Measurements from ENCODE around the gene VKORC1L1. TPM values are rescaled to one million over a fixed set of nuclear protein-coding genes. Genes with fewer than 3 reads are reported as not detected.

The VKORC1L1 gene
- total RNA-seq, 4 donors from 2014 or later = 16.0 to 25.8 (median 22.2) TPM

DNA sequence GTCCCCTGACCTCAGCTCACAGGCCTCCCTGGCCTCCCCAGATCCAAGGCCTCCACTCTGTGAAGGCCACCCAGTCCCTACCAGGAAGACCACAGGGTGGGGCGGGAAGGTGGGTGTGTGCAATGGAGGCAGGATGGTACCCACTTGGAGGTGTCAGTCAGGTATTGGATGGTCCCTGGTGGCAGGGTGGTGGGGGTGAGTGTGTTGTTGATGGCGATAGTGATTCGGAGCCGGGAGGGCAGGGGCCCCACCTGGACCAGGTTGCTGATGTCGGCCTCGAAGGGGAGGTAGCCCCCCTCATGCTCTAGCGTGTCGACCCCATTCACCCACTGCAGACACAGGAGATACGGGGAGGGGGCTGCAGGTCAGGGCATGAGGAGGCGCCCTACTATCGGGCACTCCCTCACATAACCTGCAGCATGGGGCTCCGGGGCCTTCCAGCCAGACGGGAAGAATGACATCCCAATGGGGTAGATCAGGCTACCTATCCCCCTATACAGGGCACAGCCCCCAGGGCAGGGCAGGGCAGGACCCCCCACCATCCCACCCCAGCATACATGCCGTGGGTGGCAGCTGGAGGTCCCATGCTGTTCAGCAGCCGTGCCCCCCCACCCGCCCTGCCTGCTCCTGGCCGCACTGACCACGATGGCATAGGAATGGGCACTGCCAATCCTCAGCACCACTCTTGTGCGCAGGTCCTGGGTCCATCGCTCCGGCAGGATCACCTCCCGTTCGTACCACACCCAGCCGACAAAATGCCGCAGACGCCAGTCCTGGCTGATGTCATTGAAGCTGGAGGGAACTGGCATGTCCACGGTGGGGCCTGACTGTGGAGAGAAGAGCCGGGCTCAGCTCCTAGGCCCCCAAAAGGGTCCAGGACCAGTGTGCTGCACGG is 107.0 kb downstream of the VKORC1L1 start:
- whole genome bisulfite sequencing, 2 donors (ENCODE audit: low coverage in 1 of 2) = 94% methylated on average over 23 of the region's 29 CpGs; no CpG with 5 or more reads in 1 of the 2 donors
- H3K4me1 ChIP-seq = peaks cover 0 to 25% (median 19%) of the 10 kb centered on the region in 4 donors
- in situ Hi-C loops (cut with MboI; ENCODE audit: low pct_ligation_motif_present in 1 of 4, low pct_unique_long_range_greater_than_20kb in 1 of 4, low sequenced_read_pairs in 3 of 4) = loop anchor here in 1 of 4 donors (25.0 kb wide), 1 partner anchor 243 kb away; no protein-coding TSS in a partner anchor
- H3K36me3 ChIP-seq = peaks cover 0 to 5% (median 0%) of the 10 kb centered on the region in 4 donors
- no peak for TF ChIP-seq POLR2AphosphoS5 (IDR thresholded peaks at IDR 0.05)
- TF ChIP-seq, protein P1, sequence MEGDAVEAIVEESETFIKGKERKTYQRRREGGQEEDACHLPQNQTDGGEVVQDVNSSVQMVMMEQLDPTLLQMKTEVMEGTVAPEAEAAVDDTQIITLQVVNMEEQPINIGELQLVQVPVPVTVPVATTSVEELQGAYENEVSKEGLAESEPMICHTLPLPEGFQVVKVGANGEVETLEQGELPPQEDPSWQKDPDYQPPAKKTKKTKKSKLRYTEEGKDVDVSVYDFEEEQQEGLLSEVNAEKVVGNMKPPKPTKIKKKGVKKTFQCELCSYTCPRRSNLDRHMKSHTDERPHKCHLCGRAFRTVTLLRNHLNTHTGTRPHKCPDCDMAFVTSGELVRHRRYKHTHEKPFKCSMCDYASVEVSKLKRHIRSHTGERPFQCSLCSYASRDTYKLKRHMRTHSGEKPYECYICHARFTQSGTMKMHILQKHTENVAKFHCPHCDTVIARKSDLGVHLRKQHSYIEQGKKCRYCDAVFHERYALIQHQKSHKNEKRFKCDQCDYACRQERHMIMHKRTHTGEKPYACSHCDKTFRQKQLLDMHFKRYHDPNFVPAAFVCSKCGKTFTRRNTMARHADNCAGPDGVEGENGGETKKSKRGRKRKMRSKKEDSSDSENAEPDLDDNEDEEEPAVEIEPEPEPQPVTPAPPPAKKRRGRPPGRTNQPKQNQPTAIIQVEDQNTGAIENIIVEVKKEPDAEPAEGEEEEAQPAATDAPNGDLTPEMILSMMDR (IDR thresholded peaks at IDR 0.05) = no peak
- TF ChIP-seq EP300 (IDR thresholded peaks at IDR 0.05; ENCODE audit: low read depth) = no peak
- TF ChIP-seq POLR2A (IDR thresholded peaks at IDR 0.05) = no peak
- no peaks in the 10 kb centered on the region for H3K27me3 ChIP-seq
- intact Hi-C loops (cut with DNase I; ENCODE audit: low total_unique reads) = loop anchor here (5.0 kb wide), 1 partner anchor 922 kb away; no protein-coding TSS in a partner anchor
- no peak overlapping the region for H3K4me3 ChIP-seq
- peak overlapping the region; percentile 31 to 89 (median 86) for H3K27ac ChIP-seq
- no peaks in the 10 kb centered on the region for H3K9me3 ChIP-seq
- DNase-seq = no peak

DNA sequence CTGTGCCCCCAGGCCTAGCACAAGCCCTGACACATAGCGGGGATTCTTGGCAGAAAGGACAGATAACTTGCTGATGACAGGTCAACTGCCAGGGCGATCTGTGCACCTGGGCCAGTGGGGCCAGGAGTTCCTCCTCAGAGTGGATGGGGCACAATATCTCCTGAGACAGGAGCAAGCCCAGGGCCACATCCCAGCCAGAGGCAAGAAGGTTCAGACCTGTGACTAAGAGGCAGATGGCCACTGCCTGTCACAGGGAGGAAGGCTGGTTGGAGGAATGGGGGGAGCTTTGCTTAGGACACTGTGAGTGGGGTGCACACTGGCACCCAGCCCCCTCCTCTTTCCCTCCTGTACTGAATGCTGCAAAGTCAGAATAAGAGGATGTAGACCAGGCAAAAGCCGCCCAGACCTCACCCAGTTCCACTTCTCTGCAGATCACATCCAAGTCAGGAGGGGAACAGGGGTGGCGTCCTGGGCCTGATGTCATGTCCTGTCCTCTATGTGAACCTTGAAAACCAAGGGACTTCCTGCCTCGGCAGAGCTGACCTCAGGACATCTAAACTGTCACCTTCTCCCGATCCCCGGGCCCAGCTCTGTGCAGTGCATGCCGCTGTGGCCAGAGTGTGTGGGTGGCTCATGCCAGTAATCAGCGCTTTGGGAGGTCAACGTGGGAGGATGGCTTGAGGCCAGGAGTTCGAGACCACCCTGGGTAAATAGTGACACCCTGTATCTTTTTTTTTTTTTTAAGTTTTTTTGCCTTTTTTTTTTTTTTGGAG is 107.8 kb downstream of the VKORC1L1 start:
- H3K4me3 ChIP-seq = peak overlapping the region; percentile 4 to 94 (median 86)
- H3K27me3 ChIP-seq = no peaks in the 10 kb centered on the region
- DNase-seq = peak; percentile 55
- no peaks in the 10 kb centered on the region for H3K9me3 ChIP-seq
- peaks cover 0 to 5% (median 0%) of the 10 kb centered on the region in 4 donors for H3K36me3 ChIP-seq
- in situ Hi-C loops (cut with MboI; ENCODE audit: low pct_ligation_motif_present in 1 of 4, low pct_unique_long_range_greater_than_20kb in 1 of 4, low sequenced_read_pairs in 3 of 4) = loop anchor here in 1 of 4 donors (25.0 kb wide), 1 partner anchor 243 kb away; no protein-coding TSS in a partner anchor
- peaks cover 0 to 25% (median 19%) of the 10 kb centered on the region in 4 donors for H3K4me1 ChIP-seq
- 19 to 33% methylated on average over 6 to 10 of the region's 11 CpGs for WGBS, 2 donors (ENCODE audit: low coverage in 1 of 2)
- peak overlapping the region; percentile 82 to 89 (median 86) for H3K27ac ChIP-seq
- intact Hi-C loops (cut with DNase I; ENCODE audit: low total_unique reads) = no loop called here
- TF ChIP-seq POLR2AphosphoS5 (IDR thresholded peaks at IDR 0.05) (peak in 2 of 3 donors; percentile 34 to 47), POLR2A (IDR thresholded peaks at IDR 0.05) (peak; percentile 41), EP300 (IDR thresholded peaks at IDR 0.05; ENCODE audit: low read depth) (no peak)

DNA sequence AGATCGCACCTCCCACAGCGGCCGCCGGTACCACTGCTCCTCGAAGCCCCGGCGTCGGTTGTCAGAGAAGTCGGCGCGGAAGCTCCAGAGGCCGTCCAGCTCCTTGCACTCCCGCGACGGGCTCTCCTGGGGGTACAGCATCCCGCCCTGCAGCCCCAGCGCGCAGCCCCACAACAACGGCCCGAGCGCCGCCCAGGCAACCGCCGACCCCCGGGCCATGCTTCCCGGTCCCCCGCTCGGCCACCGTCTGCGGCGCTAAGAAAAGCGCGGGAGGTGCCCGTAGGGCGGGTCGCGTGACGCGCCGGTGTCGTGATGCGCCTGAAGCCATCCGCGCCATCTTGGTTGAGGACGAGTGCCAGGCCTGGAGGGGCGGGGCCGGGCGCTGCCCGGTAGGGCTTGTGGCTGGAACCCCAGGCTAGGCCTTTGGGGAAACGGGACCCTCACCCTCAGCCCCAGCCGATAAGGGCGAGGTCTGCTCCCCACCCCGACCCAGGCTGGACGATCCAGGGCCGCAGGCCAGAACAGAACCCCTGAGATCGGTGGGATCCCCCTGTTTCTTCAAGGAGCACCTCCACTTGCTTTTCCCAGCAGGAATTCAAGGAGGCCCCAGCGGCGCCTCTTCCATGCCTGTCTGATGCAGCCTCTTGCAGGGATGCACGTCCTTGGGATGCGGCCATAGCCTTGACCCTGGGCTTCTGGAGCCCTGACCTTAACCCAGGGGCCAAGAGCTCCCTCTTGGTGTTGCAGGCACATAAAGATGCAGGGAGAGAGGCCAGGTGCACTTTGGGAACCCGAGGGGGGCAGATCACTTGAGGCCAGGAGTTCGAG is 109.3 kb downstream of the VKORC1L1 start, which contains the start of gene GUSB:
TSS of gene GUSB (minus strand) at position 249 of the 828 bp plus-strand sequence. CDS start at position 219, 30 bp downstream.
- peak; percentile 95 for DNase-seq
- Histone ChIP-seq H3K4me3 (peak within 1 kb of the TSS; percentile 83 to 94 (median 89)), H3K9me3 (no peaks in the 10 kb centered on the region), H3K36me3 (no peaks in the 10 kb centered on the region), H3K4me1 (peaks cover 0 to 25% (median 19%) of the 10 kb centered on the region in 4 donors), H3K27me3 (no peaks in the 10 kb centered on the region), H3K27ac (peak within 1 kb of the TSS; percentile 82 to 89 (median 86))
- in situ Hi-C loops (cut with MboI; ENCODE audit: low pct_ligation_motif_present in 1 of 4, low pct_unique_long_range_greater_than_20kb in 1 of 4, low sequenced_read_pairs in 3 of 4) (loop anchor here in 1 of 4 donors (25.0 kb wide), 1 partner anchor 245 kb away; no protein-coding TSS in a partner anchor), intact Hi-C loops (cut with DNase I; ENCODE audit: low total_unique reads) (no loop called here)
- 4% methylated on average over 27 of the region's 62 CpGs; no CpG with 5 or more reads in 1 of the 2 donors for WGBS, 2 donors (ENCODE audit: low coverage in 1 of 2)
- TF ChIP-seq POLR2AphosphoS5 (IDR thresholded peaks at IDR 0.05) = peak; percentile 88 to 94 (median 93)
- peak; percentile 76 for TF ChIP-seq POLR2A (IDR thresholded peaks at IDR 0.05)
- no peak for TF ChIP-seq EP300 (IDR thresholded peaks at IDR 0.05; ENCODE audit: low read depth)
- TF ChIP-seq, protein P1 (IDR thresholded peaks at IDR 0.05) = no peak
